OCI-LY7 (cell line): ENCODE results near the gene FMN1.

Experiments used
- CTCF ChIP-seq: fragments of 200-600 bp; sonication (generic); conservative IDR thresholded peaks from 2 replicates; pipeline ENCODE4 v1.5.1; 2014; ENCODE audit warnings: mild to moderate bottlenecking, antibody characterized with exemption, low read length, moderate library complexity, mixed read lengths
- EZH2phosphoT487 ChIP-seq: fragments of 200-600 bp; sonication (generic); IDR thresholded peaks from 2 replicates; pipeline ENCODE4 v1.6.1; 2018; ENCODE audit warnings: low read depth, borderline replicate concordance, mild to moderate bottlenecking, mixed run types, antibody characterized with exemption, low read length, moderate library complexity, mixed read lengths

- TF ChIP-seq CTCF (no peak), EZH2phosphoT487 (no peak)
Measured at GRCh38 chr15:32743411-32744140, 450.9 kb downstream of the FMN1 start.
